ENCODE measurements around the gene FBXO17.
"Not testable (repeated sequence)": the region's sequence is repeated elsewhere in the genome, so short reads cannot be mapped to it uniquely, and the experiment has no call there.

FBXO17 gene

DNA sequence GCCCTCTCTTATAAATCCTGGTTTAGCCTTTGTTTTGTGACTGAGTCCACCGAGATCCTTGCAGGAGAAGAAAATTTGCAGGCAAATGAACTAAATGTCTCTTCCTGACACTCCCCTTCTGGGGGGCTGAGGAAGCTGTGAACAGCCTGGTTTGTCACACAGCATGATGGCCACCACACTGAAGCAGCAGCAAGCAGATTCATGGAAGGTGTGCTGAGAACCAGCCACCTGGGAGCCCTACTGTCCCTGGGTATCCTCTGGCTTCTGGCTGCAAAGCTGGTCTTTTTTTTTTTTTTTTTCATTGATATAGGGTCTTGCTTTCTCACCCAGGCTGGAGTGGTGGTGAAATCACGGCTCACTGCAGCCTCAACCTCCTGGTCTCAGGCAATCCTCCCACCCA, 33.6 kb downstream of the FBXO17 start:
- no peak for DNase-seq

- DNase-seq: not testable (repeated sequence)
These were observed 34.1 kb downstream of the FBXO17 start for GRCh38 chr19:38941466-38941865.

DNA sequence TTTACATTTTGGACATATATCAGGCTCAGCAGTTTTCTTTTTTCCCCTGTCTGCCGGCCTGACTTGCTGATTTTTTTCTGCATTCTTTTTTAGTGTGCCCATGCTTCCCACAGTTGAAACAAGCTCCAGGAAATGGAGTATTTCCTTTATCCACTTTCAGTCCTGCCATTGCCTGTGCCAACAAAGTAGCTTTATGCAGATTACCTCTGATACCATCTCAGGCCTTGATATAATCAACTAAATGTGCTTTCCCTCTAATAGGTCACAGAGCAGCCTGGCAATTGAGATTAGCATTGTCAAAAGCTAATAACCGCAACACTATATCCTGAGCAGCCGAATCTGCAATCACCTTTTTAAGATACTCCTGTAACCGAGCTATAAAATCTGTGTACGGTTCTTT, 35.6 kb downstream of the FBXO17 start:
- no peak for DNase-seq

DNA sequence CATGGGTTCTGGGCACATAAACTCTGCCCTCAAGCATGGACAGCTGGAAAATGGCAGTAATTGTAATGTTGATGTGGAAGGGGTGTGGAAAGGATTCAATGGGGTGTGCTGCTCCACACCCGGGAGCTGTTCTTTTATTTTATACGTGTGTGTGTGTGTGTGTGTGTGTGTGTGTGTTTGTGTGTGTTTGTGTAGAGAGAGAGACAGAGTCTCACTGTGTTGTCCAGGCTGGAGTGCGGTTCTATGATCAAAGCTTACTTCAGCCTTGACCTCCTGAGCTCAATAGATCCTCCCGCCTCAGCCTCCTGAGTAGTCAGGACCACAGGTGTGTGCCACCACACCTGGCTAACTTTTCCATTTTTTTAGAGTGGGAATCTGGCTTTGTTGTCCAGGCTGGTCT, 42.0 kb downstream of the FBXO17 start:
- no peak for DNase-seq

DNA sequence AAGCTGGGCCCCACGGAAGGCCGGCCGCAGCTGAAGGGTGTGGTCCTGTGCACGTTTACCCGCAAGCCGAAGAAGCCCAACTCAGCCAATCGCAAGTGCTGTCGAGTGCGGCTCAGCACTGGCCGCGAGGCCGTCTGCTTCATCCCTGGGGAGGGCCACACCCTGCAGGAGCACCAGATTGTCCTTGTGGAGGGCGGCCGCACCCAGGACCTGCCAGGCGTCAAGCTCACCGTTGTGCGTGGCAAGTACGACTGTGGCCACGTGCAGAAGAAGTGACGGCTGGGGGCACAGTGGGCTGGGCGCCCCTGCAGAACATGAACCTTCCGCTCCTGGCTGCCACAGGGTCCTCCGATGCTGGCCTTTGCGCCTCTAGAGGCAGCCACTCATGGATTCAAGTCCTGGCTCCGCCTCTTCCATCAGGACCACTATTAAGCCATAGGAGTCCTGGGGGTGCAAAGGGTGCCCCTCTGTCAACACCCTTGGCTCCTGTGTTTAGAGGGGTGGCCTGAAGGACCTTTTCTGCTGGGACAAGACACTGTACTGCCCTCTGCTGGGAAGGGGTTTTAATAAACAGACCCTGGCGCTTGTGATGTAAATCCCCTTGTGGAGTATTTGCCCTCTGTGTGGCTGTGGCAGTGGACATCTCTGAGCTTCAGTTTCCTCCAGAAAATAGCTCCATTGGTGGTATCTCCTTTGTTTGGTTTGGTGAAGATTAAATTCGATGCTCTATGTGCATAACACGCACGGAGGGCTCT, 42.9 kb downstream of the FBXO17 start:
- peak; percentile 48 to 61 for DNase-seq

DNA sequence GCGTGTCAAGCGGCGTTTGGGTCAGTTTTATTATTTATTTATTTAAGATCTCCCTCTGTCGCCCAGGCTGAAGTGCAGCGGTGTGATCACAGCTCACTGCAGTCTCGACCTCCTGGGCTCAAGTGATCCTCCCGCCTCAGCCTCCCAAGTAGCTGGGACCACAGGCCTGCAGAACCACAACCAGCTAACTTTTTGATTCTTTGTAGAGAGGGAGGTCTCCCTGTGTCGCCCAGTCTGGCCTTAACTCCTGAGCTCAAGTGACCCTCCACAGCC, 44.1 kb downstream of the FBXO17 start:
- no peak for DNase-seq

DNA sequence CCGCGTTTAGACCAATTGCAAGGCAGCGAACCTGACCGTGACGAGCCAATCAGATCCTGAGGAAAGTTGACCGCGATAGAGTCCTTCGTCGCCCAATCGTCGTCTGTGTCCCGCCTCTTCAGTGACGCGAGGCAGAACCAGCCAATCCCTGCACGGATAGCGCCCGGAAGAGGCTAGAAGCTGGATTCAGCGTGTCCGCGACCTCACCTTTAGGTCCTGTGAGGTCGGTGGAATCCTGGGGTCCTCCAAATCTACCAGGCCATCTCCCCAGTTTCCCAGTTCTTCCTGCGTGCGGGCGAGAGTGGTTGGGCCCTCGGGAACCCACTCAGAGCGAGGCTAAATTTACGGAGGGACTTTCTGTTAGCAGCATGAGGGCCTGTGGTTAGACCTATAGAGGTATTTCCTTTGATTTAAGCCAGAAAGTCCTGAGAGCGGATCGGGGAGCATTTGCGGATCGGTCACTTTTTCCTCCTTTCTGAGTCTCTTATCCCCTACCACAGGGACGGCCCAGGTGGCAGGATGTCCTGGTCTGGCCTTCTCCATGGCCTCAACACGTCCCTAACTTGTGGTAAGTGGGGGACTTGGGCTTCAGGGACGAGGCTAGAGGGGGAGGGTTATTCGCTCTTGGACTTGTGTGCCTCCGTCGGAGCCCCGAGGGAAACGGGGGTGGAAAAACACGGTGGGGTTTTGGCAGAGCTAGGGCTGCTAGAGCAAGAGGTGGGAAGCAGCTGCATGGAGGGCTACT, 44.6 kb downstream of the FBXO17 start, which contains the start of gene MRPS12:
Gene MRPS12, plus strand, starts transcription at position 169 of the 745 bp plus-strand sequence. Its CDS starts 351 bp downstream, at position 520.
- DNase-seq: peak; percentile 99

DNA sequence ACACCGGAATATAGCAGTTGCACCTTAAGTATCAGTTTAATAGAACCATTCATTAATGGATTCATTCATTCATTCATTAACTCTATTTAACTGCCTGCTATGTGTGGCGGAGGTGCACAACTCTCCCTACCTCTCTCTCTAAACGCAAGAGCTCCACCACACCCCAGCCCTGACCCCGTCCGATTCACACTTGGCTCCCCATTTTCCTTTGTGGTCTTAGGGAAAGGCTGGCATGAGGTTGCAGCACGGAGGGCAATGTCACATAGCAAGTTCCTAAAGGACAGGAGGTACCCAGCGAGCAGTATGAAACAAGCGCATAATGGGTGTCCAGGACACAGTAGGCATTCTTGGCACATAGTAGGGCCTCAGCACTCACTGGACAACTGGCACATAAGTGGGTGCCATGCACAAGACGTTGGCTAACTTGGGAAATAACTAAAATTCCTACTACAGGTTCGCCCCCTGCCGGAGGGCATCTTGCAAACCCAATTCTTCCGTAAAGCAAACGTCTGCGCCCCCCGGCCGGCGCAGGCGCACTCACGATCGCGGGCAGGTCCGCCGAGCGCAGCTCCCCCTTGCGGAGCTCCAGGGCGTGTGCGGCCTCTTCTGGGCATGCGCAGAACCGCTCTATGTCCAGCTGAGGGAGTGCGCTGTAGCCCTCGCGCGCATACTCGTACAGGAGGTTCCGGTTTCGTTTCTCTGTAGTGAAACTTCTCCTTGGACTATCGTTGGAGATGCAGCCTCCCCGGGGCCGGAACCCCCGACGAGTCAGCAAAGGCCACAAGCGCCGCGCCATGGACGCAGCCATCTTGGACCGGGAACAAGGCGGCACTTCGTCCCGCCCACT, 45.4 kb downstream of the FBXO17 start, which contains the start of gene SARS2:
Gene SARS2, minus strand, starts transcription at position 835 of the 847 bp plus-strand sequence. Its CDS starts 27 bp downstream, at position 808.
- DNase-seq: peak; percentile 94 to 95

DNA sequence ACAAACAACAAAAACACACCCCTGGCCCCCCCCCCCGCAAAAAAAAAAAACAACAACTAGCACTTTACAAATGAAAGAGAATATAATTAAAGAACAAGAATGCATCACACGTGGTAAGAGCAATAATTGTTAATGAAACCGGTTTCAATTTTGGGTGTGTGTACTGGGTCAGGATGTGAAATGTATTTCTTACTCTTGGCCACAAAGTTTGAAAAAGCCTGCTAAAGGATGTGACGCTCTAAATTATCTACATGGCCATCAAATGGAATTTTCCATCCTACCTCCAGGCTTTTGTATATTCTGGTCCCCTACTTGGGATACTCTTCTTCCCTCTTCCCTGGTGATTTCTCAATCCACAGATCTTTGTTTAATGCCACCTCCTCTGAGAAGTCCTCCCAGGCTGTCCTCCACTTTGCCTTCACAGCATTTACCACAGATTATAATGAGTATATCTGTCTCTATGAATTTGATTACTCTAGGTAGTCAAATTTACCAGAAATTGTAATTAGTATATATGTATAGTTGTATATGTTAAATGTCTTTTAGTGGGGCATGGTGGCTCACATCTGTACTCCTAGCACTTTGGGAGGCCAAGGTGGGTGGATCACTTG, 47.0 kb downstream of the FBXO17 start:
- DNase-seq: peak in 1 of 2 donors; percentile 53

- DNase-seq: peak; percentile 62
These were observed 51.2 kb downstream of the FBXO17 start for GRCh38 chr19:38924388-38924787.

DNA sequence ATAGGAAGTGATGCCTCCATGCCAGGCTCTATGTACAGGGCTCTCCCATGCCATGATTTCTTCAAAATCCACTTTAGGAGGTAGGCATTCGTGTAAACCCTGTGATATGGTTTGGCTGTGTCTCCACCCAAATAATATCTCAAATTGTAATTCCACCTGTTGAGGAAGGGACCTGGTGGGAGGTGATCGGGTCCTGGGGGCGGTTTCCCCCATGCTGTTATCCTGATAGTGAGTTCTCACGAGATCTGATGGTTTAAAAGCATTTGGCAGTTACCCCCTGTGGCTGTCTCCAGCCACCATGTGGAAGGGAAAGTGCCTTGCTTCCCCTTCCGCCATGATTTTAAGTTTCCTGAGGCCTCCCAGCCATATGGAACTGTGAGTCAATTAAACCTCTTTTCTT, 53.1 kb downstream of the FBXO17 start:
- DNase-seq: no peak

- no peak for DNase-seq
These were observed 53.9 kb downstream of the FBXO17 start for GRCh38 chr19:38921420-38922274.

- no peak for DNase-seq
These were observed 54.7 kb downstream of the FBXO17 start for GRCh38 chr19:38920602-38921419.

- no peak for DNase-seq
These were observed 55.5 kb downstream of the FBXO17 start for GRCh38 chr19:38919837-38920601.

DNA sequence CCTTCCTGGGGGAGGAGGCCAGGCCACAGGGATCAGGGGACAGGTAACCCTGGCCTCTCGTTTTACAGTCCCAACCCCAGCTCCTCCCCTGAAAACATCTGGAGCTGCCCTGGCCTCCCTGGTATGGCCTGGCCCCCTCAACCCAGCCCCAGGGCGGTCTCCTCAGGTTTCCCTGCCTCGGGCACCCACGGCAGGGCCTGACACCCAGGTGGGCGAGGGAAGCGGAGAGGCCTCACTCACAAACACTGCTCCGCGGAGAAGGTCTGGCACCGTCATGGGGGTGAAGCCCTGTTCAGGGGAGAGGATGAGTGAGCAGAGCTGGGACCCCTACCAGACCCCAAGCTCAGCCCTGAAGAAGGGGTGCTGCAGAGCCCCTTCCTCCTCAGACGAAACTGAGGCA, 57.0 kb downstream of the FBXO17 start:
- DNase-seq: no peak

DNA sequence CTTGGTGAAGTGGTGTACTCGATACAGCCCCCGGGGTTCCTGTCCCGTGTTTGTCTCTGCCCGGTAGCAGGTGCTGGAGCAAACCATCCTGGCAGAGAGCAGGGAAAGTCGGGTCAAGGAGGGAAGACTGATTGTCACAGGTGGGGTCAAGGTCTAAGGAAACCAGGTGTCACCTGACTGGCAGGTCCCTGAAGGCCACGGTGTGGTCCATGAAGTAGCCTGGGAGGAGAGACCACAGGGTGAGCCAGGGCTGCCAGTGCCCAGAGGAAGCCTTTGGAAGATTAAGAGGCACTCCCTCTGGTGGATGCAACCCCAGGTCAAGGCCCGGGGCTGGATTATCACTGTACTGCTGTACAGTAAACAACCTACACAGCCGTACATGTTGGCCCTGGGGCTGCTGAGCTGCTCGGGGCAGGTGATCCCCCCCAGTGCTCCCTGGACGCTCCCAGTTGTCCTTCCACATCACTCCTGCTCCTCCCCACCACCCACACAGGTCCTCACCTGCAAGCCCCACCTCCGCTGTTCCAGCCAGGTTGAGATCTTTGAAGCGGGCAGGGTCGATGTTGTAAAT, 57.5 kb downstream of the FBXO17 start:
- DNase-seq: no peak

- DNase-seq: no peak
These were observed 58.0 kb downstream of the FBXO17 start for GRCh38 chr19:38917516-38917915.

DNA sequence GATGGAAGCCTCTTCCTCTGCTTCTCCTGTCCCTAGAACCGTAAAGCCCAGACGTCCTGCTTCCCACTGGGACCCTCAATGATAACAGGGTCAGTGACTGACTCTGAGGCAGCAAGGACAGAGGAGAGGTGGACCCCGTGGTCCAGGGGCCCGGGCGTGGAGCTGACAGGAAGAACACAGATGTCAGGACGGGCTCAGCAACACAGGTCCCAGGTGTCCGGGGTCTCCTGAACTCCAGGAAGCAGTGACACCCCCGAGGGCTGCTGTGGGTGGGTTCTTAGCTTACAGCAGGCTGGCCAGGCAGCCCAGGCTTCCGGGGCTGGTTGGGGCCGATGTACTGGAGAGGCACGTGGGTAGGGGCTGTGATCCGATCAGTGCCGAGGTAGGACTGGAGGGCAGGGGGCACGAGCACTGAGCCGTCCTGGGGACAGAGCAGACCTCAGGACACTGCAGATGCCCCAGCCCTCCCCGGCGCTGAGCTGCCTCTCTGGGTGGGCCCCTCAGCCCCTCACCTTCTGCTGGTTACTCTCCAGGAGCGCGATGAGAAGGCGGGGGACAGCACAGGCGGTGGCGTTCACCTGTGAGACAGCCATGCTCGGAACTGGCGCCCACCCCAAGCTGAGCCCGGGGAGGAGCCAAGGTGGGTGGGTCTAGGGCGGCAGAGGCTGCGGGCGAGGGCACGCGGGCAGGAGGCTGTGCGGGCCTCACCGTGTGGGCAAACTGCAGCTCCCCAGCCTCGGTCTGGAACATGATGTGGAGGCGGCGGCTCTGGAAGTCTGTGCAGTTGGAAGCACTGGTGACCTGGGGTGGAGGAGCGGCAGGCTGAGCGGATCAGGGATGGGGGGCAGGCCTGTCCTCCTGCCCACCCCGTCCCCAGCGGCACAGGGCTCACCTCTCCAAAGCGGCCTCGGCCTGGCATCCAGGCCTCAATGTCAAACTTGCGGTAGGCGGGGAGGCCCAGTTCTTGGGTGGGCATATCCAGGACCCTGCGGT, 59.9 kb downstream of the FBXO17 start:
- no peak for DNase-seq

DNA sequence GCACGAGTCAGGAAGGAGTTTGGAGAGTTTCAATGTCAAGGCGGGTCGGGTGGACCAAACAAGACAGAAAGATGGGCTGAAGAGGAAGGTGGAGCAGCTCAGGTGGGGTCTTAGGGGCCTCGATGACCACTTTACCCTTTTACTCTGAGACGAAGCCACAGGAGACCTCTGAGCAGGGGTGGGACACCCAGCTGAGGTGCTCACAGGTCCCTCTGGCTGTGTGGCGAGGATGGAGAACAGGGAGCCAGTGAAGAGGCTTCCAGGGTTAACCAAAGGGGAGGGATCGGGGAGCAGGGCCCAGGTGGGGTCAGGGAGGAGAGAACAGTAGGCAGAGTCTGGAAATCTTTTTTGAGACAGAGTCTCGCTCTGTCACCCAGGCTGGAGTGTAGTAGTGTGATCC, 61.6 kb downstream of the FBXO17 start:
- DNase-seq: no peak
